Caco-2 (cell line): ENCODE results near the gene GDAP2. TPM values are rescaled to one million over a fixed set of nuclear protein-coding genes. Genes with fewer than 3 reads are reported as not detected.

Experiments
- BruUV-seq: library from RNA; stranded (reverse); fragments of 400-500 nt; replicated peaks from 2 replicates; lab custom pipeline; 2021; lab: Mats Ljungman, UMichigan
- CTCF ChIA-PET: fragments of 300-600 bp; sonication (Branson Sonifier 250); formaldehyde crosslinking; loops from one replicate; lab custom pipeline; 2022; ENCODE audit warnings: antibody characterized with exemption; lab: Charles Lee
- POLR2A ChIA-PET: fragments of 300-600 bp; sonication (Branson Sonifier 250); formaldehyde crosslinking; loops from one replicate; lab custom pipeline; 2022; ENCODE audit warnings: antibody characterized with exemption; lab: Charles Lee
- DNase-seq, 2 experiments: peaks; one replicate each; pipeline versions ENCODE4 v3.0.0 to v3.0.0-alpha.2; 2020 to 2022
- H3K27me3 ChIP-seq: replicated peaks from 2 replicates; pipeline ENCODE4 v1.6.0; 2011; ENCODE audit warnings: low read length; ENCODE audit not compliant: control insufficient read depth, insufficient read depth
- H3K36me3 ChIP-seq: 2 replicates; pipeline ENCODE4 v1.5.1; 2011; ENCODE audit warnings: low read length; ENCODE audit not compliant: control insufficient read depth, insufficient read depth
- H3K4me1 ChIP-seq: fragments of 250-450 bp; sonication (Bioruptor Pico); 2 replicates; pipeline ENCODE4 v1.5.1; 2020; ENCODE audit warnings: mild to moderate bottlenecking
- H3K4me3 ChIP-seq: 2 replicates; pipeline ENCODE4 v1.5.1; 2011; ENCODE audit warnings: low read depth, mild to moderate bottlenecking, control low read depth, low read length
- H3K9me3 ChIP-seq: fragments of 250-450 bp; sonication (Bioruptor Pico); 2 replicates; pipeline ENCODE4 v1.5.1; 2020; ENCODE audit warnings: mild to moderate bottlenecking, moderate library complexity
- H3K27ac Mint-ChIP-seq: one replicate; pipeline ENCODE4 v1.8.0; 2022; ENCODE audit warnings: mixed read lengths; ENCODE audit not compliant: unreplicated experiment
- H3K27me3 Mint-ChIP-seq: one replicate; pipeline ENCODE4 v1.8.0; 2022; ENCODE audit warnings: mixed read lengths; ENCODE audit not compliant: insufficient read depth, unreplicated experiment
- H3K36me3 Mint-ChIP-seq: one replicate; pipeline ENCODE4 v1.8.0; 2022; ENCODE audit warnings: mild to moderate bottlenecking, mixed read lengths; ENCODE audit not compliant: insufficient read depth, unreplicated experiment
- H3K4me1 Mint-ChIP-seq: one replicate; pipeline ENCODE4 v1.8.0; 2022; ENCODE audit warnings: low read depth, mixed read lengths; ENCODE audit not compliant: unreplicated experiment
- H3K4me3 Mint-ChIP-seq: one replicate; pipeline ENCODE4 v1.8.0; 2022; ENCODE audit warnings: mild to moderate bottlenecking, moderate library complexity, mixed read lengths; ENCODE audit not compliant: unreplicated experiment
- H3K9me3 Mint-ChIP-seq: one replicate; pipeline ENCODE4 v1.8.0; 2022; ENCODE audit warnings: mixed read lengths; ENCODE audit not compliant: unreplicated experiment
- CTCF ChIP-seq, 2 experiments: fragments of 200-600 bp in 1 of 2; IDR thresholded peaks; 1 replicate in 1 of 2; 2 replicates in 1 of 2; pipeline versions ENCODE4 v1.5.1 to v1.8.0; 2011 to 2022; ENCODE audit warnings: antibody characterized with exemption in 1 of 2, control low read depth in 1 of 2, inconsistent platforms in 1 of 2, low read depth in 1 of 2, low read length in 1 of 2, mild to moderate bottlenecking in 1 of 2, moderate library complexity in 1 of 2; ENCODE audit not compliant: insufficient read depth in 1 of 2, severe bottlenecking in 1 of 2, unreplicated experiment in 1 of 2
- intact Hi-C: fragments of 100-400 bp; cut with micrococcal nuclease; formaldehyde crosslinking; loops from one replicate; pipeline ENCODE4 v1.10.0; 2022; ENCODE audit not compliant: unreplicated experiment
- total RNA-seq: library from RNA; stranded (reverse); gene quantifications from 2 replicates; pipeline ENCODE4 v1.2.3, GENCODE V29; 2022

Gene GDAP2
- total RNA-seq, 1 experiment from 2014 or later: 16.4 TPM

GRCh38 chr1:117952386-117952785, 23.0 kb upstream of the GDAP2 start:
- H3K36me3 Mint-ChIP-seq: peaks cover 23% of the 10 kb centered on the region
- H3K9me3 ChIP-seq: no peaks in the 10 kb centered on the region
- no peaks in the 10 kb centered on the region for H3K4me1 ChIP-seq
- ChIA-PET CTCF (no interaction called here), POLR2A (no interaction called here)
- no peak for TF ChIP-seq CTCF (IDR thresholded peaks at IDR 0.05; ENCODE audit: insufficient read depth in 1 of 2, low read depth in 1 of 2, low read length in 1 of 2, severe bottlenecking in 1 of 2, unreplicated experiment in 1 of 2)
- no peaks in the 10 kb centered on the region for H3K9me3 Mint-ChIP-seq
- H3K27ac Mint-ChIP-seq: no peak overlapping the region
- no peaks in the 10 kb centered on the region for H3K27me3 ChIP-seq
- DNase-seq: no peak
- H3K27me3 Mint-ChIP-seq: no peaks in the 10 kb centered on the region
- no TSS peak for BruUV-seq
- intact Hi-C loops: no loop called here
- no peak overlapping the region for H3K4me3 Mint-ChIP-seq
- no peaks in the 10 kb centered on the region for H3K36me3 ChIP-seq
- H3K4me3 ChIP-seq: no peak overlapping the region
- H3K4me1 Mint-ChIP-seq: peaks cover 9% of the 10 kb centered on the region

DNA sequence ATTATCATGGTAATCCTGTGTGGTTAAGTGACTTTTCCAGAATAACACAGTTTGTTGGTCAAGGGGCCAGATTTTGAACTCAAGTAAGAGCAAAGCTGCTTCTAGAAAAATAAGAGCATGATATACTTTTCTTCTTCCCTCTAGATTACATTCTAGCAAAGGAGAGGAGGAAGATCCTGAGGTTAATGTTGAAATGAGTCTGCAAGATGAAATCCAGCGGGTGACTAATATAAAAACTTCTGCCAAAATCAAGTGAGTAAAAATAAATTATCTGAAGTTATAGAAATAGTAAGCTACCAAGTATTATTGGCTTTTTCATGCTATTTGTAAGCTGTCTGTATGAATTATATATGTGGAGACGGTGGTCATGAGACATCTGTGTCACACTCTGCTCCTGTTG, 12.9 kb upstream of the GDAP2 start:
- no peaks in the 10 kb centered on the region for H3K36me3 ChIP-seq
- CTCF ChIA-PET: no interaction called here
- Mint-ChIP-seq H3K36me3 (peaks cover 44% of the 10 kb centered on the region), H3K27ac (no peak overlapping the region), H3K4me1 (peaks cover 7% of the 10 kb centered on the region), H3K27me3 (no peaks in the 10 kb centered on the region), H3K4me3 (no peak overlapping the region), H3K9me3 (no peaks in the 10 kb centered on the region)
- H3K4me1 ChIP-seq: no peaks in the 10 kb centered on the region
- H3K9me3 ChIP-seq: no peaks in the 10 kb centered on the region
- POLR2A ChIA-PET: no interaction called here
- DNase-seq: no peak
- H3K4me3 ChIP-seq: no peak overlapping the region
- no peak for TF ChIP-seq CTCF (IDR thresholded peaks at IDR 0.05; ENCODE audit: insufficient read depth in 1 of 2, low read depth in 1 of 2, low read length in 1 of 2, severe bottlenecking in 1 of 2, unreplicated experiment in 1 of 2)
- intact Hi-C loops: no loop called here
- BruUV-seq: no TSS peak
- no peaks in the 10 kb centered on the region for H3K27me3 ChIP-seq

- Mint-ChIP-seq H3K27me3 (no peaks in the 10 kb centered on the region), H3K9me3 (no peaks in the 10 kb centered on the region), H3K36me3 (peaks cover 10% of the 10 kb centered on the region), H3K4me1 (peaks cover 10% of the 10 kb centered on the region), H3K4me3 (no peak overlapping the region), H3K27ac (no peak overlapping the region)
- no peak for TF ChIP-seq CTCF (IDR thresholded peaks at IDR 0.05; ENCODE audit: insufficient read depth in 1 of 2, low read depth in 1 of 2, low read length in 1 of 2, severe bottlenecking in 1 of 2, unreplicated experiment in 1 of 2)
- DNase-seq: no peak
- intact Hi-C loops: no loop called here
- BruUV-seq: no TSS peak
- Histone ChIP-seq H3K36me3 (no peaks in the 10 kb centered on the region), H3K9me3 (no peaks in the 10 kb centered on the region), H3K27me3 (no peaks in the 10 kb centered on the region), H3K4me1 (0 out of 2 replicates have a peak, but pooled peaks cover 4% of the 10 kb centered on the region), H3K4me3 (no peak overlapping the region)
- CTCF ChIA-PET: no interaction called here
- POLR2A ChIA-PET: no interaction called here
These were observed 4.3 kb upstream of the GDAP2 start for GRCh38 chr1:117933769-117934168.
